Measurements from ENCODE around the gene NFKBIL1.

Gene NFKBIL1

GRCh38 chr6:31534521-31535040 is 12.8 kb upstream of the NFKBIL1 start:
- DNase-seq (ENCODE audit: low read depth): no peak

- DNase-seq (ENCODE audit: low read depth): no peak
Measured at GRCh38 chr6:31535538-31536324, 11.7 kb upstream of the NFKBIL1 start.

- DNase-seq (ENCODE audit: low read depth): no peak
Measured at GRCh38 chr6:31538805-31539400, 8.5 kb upstream of the NFKBIL1 start.

- DNase-seq (ENCODE audit: low read depth): no peak
Measured at GRCh38 chr6:31540640-31541039, 6.8 kb upstream of the NFKBIL1 start.

- DNase-seq (ENCODE audit: low read depth): peak; percentile 63
Measured at GRCh38 chr6:31541059-31541657, 6.2 kb upstream of the NFKBIL1 start.

GRCh38 chr6:31541658-31542521 is 5.5 kb upstream of the NFKBIL1 start, which contains the start of gene DDX39B:
Gene DDX39B, minus strand, starts transcription at chr6:31542003. Its CDS starts 1,471 bp downstream, at chr6:31540532.
- DNase-seq (ENCODE audit: low read depth): peak; percentile 91

- DNase-seq (ENCODE audit: low read depth): no peak
Measured at GRCh38 chr6:31543639-31544038, 3.8 kb upstream of the NFKBIL1 start.

GRCh38 chr6:31544676-31545075 is 2.7 kb upstream of the NFKBIL1 start:
- no peak for DNase-seq (ENCODE audit: low read depth)

GRCh38 chr6:31545291-31545690 is 2.1 kb upstream of the NFKBIL1 start:
- DNase-seq (ENCODE audit: low read depth): no peak

GRCh38 chr6:31546339-31546957 is 960 bp upstream of the NFKBIL1 start, which contains the start of gene ATP6V1G2:
Gene ATP6V1G2, minus strand, starts transcription at chr6:31546608. Its CDS starts 49 bp downstream, at chr6:31546559.
- peak; percentile 70 for DNase-seq (ENCODE audit: low read depth)

- no peak for DNase-seq (ENCODE audit: low read depth)
Measured at GRCh38 chr6:31547727-31548543, 527 bp downstream of the NFKBIL1 start.

- DNase-seq (ENCODE audit: low read depth): no peak
Measured at GRCh38 chr6:31548544-31548873, 1.1 kb downstream of the NFKBIL1 start.

GRCh38 chr6:31551371-31551770 is 4.0 kb downstream of the NFKBIL1 start:
- peak; percentile 42 for DNase-seq (ENCODE audit: low read depth)

GRCh38 chr6:31556307-31556706 is 8.9 kb downstream of the NFKBIL1 start:
- DNase-seq (ENCODE audit: low read depth): no peak

- DNase-seq (ENCODE audit: low read depth): no peak
Measured at GRCh38 chr6:31557443-31558317, 10.3 kb downstream of the NFKBIL1 start.

- DNase-seq (ENCODE audit: low read depth): no peak
Measured at GRCh38 chr6:31558318-31558625, 10.9 kb downstream of the NFKBIL1 start.

GRCh38 chr6:31558631-31559500 is 11.5 kb downstream of the NFKBIL1 start:
- peak; percentile 69 for DNase-seq (ENCODE audit: low read depth)

- DNase-seq (ENCODE audit: low read depth): no peak
Measured at GRCh38 chr6:31559606-31559957, 12.2 kb downstream of the NFKBIL1 start.

All from T-helper 22 cell (primary cell).